Esophagus mucosa (tissue), 1 donor: ENCODE results near the gene RTL5. TPM values are rescaled to one million over a fixed set of nuclear protein-coding genes. Genes with fewer than 3 reads are reported as not detected.

Experiments used
- total RNA-seq: library from RNA; stranded (reverse); gene quantifications from one replicate; pipeline ENCODE4 v1.2.4, GENCODE V29; 2023
- donor health status: DM: yes; HTN: yes; CAD: no.

RTL5 gene
- total RNA-seq, 1 donor from 2014 or later: 0.20 TPM

Other genes starting within 250 kb of the RTL5 start
- gene NHSL2, start 221.1 kb downstream of the RTL5 start, total RNA-seq: 1.2 TPM
- 7.1 TPM for gene PIN4, start 49.8 kb upstream of the RTL5 start, total RNA-seq
- gene ERCC6L, start 107.1 kb upstream of the RTL5 start, total RNA-seq: 2.9 TPM
- gene RPS4X, start 145.3 kb upstream of the RTL5 start, total RNA-seq: 1,216 TPM
- gene CITED1, start 174.0 kb upstream of the RTL5 start, total RNA-seq: not detected